Thoracic aorta (tissue), 2 donors: ENCODE measurements around the gene KLRD1. TPM values are rescaled to one million over a fixed set of nuclear protein-coding genes. Genes with fewer than 3 reads are reported as not detected.
"Not testable (repeated sequence)": the region's sequence is repeated elsewhere in the genome, so short reads cannot be mapped to it uniquely, and the experiment has no call there.

Source experiments
- ATAC-seq: fragments of 150-250 bp; one replicate; pipeline ENCODE4 v1.8.0; 2017; ENCODE audit warnings: low read depth; ENCODE audit not compliant: insufficient number of reproducible peaks, low FRiP score
- DNase-seq: peaks from one replicate; pipeline ENCODE4 v3.0.0-alpha.2; 2020; ENCODE audit warnings: low spot score
- H3K27ac ChIP-seq, 2 donors: fragments of 200-600 bp; sonication (generic); 1 replicate in 1 of 2; 2 replicates in 1 of 2; pipeline ENCODE4 v1.5.1; 2016; ENCODE audit warnings: mild to moderate bottlenecking in 2 of 2, moderate library complexity in 2 of 2
- H3K27me3 ChIP-seq: fragments of 200-600 bp; sonication (generic); replicated peaks from 2 replicates; pipeline ENCODE4 v1.6.0; 2016; ENCODE audit warnings: mild to moderate bottlenecking; ENCODE audit not compliant: insufficient read depth
- H3K36me3 ChIP-seq: fragments of 200-600 bp; sonication (generic); one replicate; pipeline ENCODE4 v1.5.1; 2016
- H3K4me1 ChIP-seq, 2 donors: fragments of 200-600 bp; sonication (generic); 1 replicate in 1 of 2; 2 replicates in 1 of 2; pipeline versions ENCODE4 v1.5.1 to v1.6.0; 2016; ENCODE audit warnings: low read depth in 2 of 2, mild to moderate bottlenecking in 1 of 2; ENCODE audit not compliant: control insufficient read depth in 1 of 2
- H3K4me3 ChIP-seq: fragments of 200-600 bp; sonication (generic); 2 replicates; pipeline ENCODE4 v1.5.1; 2016; ENCODE audit warnings: mild to moderate bottlenecking
- H3K9me3 ChIP-seq: fragments of 200-600 bp; sonication (generic); 2 replicates; pipeline ENCODE4 v1.5.1; 2016
- total RNA-seq, 2 donors: library from RNA; depleted of rRNA; stranded (reverse); fragments of >200 nt; gene quantifications; one replicate each; pipeline versions ENCODE4 v1.1.0 to v1.2.3, GENCODE V29; 2016
- TF ChIP-seq, protein P1 (sequence below): fragments of 200-600 bp; sonication (generic); IDR thresholded peaks from one replicate; pipeline ENCODE4 v1.5.1; 2019; ENCODE audit warnings: antibody characterized with exemption

KLRD1 gene
- total RNA-seq, 2 donors from 2014 or later, result 1.9 to 13.0 TPM

DNA sequence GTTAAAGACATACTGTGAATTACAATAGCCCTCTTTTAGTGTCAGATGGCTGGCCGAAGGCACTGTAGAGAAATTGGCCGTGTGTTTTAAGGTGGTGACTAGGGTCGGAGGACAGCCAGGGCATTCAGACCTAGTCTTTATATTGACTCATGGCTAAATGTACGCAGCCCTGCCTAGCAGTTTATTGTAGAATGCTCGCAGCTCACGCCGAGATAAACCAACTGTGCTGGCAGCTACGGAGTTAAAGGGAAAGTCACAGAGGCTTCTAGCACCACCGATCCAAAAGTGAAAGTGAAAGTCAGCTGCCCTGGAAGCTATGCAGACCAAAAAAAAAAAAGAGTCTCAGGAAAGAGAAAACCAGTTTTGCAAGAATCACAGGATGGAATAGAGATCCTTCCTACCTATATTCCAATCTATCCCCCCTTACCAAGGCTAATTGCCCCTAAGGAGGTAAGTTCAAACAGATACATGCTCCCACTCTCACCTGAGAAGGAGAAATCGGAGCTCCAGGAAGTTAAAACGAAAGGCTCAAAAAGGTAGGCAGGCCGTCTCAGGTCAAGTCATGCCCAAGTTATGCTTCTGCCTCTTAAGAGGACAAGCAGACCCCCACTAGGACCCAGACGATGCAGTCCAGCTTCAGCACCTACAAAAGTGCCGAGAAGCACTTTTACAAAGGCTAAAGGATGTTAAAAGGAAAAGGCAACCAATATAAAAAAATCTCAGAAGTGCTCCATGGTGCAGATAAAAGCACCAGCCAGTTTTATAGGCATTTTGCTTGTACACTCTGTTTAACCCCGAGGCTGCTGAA, 57.3 kb downstream of the KLRD1 start:
- DNase-seq (no peak), ATAC-seq (peak; percentile 50)
- Histone ChIP-seq H3K4me3 (peak overlapping the region; percentile 88), H3K36me3 (no peaks in the 10 kb centered on the region), H3K9me3 (no peaks in the 10 kb centered on the region), H3K27ac (peak overlapping the region; percentile 86 to 87), H3K4me1 (peaks cover 11 to 46% of the 10 kb centered on the region in 2 donors), H3K27me3 (no peaks in the 10 kb centered on the region)
- TF ChIP-seq, protein P1, sequence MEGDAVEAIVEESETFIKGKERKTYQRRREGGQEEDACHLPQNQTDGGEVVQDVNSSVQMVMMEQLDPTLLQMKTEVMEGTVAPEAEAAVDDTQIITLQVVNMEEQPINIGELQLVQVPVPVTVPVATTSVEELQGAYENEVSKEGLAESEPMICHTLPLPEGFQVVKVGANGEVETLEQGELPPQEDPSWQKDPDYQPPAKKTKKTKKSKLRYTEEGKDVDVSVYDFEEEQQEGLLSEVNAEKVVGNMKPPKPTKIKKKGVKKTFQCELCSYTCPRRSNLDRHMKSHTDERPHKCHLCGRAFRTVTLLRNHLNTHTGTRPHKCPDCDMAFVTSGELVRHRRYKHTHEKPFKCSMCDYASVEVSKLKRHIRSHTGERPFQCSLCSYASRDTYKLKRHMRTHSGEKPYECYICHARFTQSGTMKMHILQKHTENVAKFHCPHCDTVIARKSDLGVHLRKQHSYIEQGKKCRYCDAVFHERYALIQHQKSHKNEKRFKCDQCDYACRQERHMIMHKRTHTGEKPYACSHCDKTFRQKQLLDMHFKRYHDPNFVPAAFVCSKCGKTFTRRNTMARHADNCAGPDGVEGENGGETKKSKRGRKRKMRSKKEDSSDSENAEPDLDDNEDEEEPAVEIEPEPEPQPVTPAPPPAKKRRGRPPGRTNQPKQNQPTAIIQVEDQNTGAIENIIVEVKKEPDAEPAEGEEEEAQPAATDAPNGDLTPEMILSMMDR, result no peak

DNA sequence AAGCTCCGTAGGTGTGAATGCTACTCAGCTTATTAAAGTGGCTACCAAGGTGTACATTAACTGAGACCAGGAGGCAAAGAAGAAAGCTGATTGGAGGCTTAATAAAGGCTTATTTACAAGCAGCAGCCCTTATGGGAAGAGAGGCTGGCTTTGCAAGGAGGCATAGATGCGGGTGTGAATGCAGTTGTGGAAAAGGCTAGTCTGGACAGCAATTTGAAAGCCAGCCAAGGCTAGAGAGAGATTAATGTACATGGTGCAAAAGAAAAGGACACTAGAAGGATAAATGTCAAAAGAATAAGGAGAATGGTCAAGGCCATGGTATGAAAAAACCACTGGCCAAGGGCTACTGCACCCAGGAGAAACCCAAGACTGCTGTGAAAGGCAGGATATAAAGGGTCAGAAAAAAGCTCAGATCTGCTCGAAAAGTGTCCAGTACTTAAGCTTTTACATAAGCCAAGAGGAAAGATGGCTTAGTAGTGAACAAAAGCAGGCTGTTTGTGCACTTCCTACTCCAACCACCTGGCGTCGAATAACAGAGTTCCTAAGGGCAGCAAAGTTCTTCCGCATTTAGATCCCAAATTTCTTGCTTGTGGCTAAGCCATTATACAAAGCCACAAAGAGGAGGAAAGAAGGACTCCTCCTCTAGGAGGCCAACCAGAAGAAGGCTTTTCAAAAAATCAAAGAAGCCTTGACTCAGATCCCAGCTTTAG, 58.2 kb downstream of the KLRD1 start:
- no peak for ATAC-seq
- peaks cover 11 to 46% of the 10 kb centered on the region in 2 donors for H3K4me1 ChIP-seq
- H3K27me3 ChIP-seq, result no peaks in the 10 kb centered on the region
- peak overlapping the region; percentile 88 for H3K4me3 ChIP-seq
- TF ChIP-seq, protein P1, result no peak
- no peaks in the 10 kb centered on the region for H3K36me3 ChIP-seq
- no peak for DNase-seq
- peak overlapping the region; percentile 86 to 87 for H3K27ac ChIP-seq
- no peaks in the 10 kb centered on the region for H3K9me3 ChIP-seq

DNA sequence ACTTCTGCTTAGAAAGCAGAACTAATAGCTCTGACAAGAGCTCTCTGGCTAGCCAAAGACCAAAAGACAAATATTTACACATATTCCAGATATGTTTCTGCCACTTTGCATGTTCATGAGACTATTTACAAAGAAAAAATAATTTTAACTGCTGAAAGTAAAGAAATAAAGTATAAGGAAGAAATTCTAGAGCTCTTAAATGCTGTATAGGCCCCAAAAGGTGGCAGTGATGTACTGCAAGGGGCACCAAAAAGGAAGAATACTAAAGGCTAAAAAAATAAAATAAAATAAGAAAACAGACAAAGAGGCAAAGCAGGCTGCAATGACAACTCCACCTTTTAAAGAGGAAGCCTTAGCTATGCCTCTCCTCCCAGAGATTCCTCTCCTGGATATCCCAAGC, 59.2 kb downstream of the KLRD1 start:
- no peaks in the 10 kb centered on the region for H3K27me3 ChIP-seq

DNA sequence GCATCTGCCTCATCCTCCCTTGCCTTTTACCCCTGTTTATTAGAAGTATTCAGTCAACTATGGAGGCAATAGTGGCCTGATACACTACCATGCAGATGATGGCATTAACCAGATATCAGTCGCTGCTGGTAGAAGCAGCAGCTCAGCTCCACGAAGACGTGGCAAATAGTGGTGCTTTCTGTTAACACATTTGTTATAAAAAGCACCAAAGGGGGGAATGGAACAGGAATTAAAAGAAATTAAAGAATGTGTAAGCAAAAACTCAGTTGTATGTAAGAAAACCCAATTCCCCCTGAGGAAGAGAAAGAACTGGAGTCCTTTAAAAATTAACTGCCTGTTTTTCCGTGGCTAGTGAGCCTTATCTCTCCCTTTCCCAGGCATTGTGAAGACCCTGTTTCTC, 60.0 kb downstream of the KLRD1 start:
- not testable (repeated sequence) for H3K36me3 ChIP-seq, H3K27me3 ChIP-seq, ATAC-seq, H3K9me3 ChIP-seq, H3K4me3 ChIP-seq, DNase-seq, H3K27ac ChIP-seq
- peaks cover 11 to 27% of the 10 kb centered on the region in 2 donors for H3K4me1 ChIP-seq

More for the DNA sequence above, 59.2 kb downstream of the KLRD1 start:
- no peak for ATAC-seq
- H3K9me3 ChIP-seq, result no peaks in the 10 kb centered on the region
- peaks cover 11 to 36% of the 10 kb centered on the region in 2 donors for H3K4me1 ChIP-seq
- DNase-seq, result no peak
- TF ChIP-seq, protein P1, result peak; percentile 22
- H3K27ac ChIP-seq, result peak overlapping the region; percentile 86 to 87
- no peak overlapping the region for H3K4me3 ChIP-seq
- H3K36me3 ChIP-seq, result no peaks in the 10 kb centered on the region

DNA sequence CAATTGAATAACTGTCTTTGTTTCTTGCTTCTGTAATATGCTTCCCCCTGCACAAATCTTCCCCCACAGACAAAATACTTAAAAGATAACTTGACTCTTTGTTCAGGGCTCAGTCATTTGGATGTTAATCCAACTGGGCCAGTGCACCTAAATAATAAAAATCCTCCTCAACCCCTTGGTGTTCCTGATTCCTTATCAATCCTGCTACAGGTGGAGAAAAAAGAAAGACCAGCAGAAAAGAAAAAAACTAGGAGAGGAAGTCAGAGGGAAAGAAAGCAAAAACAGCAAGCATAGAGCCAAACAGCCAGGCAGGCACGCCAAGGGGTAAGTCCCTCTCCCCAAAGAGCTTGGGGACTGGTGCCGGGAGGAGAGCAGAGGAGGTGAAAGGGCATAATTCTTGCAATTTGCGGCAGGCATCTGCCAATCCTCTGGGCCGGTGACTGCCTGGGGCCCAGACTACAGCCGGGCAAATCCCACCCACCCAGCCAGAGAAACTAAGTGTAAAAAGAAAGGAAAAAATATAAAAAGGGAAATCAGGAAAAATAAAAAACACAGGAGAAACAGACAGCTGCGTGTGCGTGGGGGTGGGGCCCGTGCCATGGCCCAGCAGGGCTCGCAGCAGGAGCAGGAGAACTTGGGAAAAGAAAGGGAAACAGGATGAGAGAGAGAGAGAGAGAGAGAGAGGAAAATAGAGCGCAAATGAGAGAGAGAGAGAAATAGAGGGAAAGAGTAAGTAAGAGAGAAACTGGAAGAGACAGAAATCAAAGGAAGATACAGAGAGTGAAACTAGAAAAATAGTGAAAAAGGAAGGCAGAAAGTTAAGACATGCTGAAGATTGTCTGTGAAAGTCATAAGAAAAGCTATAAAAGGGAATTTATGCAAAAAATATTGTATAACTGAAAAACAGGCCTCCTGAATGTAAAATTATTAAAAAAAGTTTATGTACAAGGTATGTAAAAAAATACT, 60.8 kb downstream of the KLRD1 start:
- ATAC-seq (no peak), DNase-seq (no peak)
- H3K36me3 ChIP-seq, result no peaks in the 10 kb centered on the region
- no peak overlapping the region for H3K4me3 ChIP-seq
- TF ChIP-seq, protein P1, result no peak
- no peaks in the 10 kb centered on the region for H3K9me3 ChIP-seq
- H3K27me3 ChIP-seq, result no peaks in the 10 kb centered on the region
- H3K4me1 ChIP-seq, result peaks cover 11 to 19% of the 10 kb centered on the region in 2 donors
- no peak overlapping the region for H3K27ac ChIP-seq
